Endothelial cell of umbilical vein (primary cell): ENCODE results near the gene FKBP6. TPM values are rescaled to one million over a fixed set of nuclear protein-coding genes. Genes with fewer than 3 reads are reported as not detected.

ENCODE experiments used
- BruUV-seq: library from RNA; stranded (reverse); fragments of 400-500 nt; replicated peaks from 2 replicates; lab custom pipeline; 2021; lab: Mats Ljungman, UMichigan
- CTCF ChIA-PET: fragments of 300-600, 350-600 bp; sonication (Branson Sonifier 250); formaldehyde crosslinking; loops from one replicate; lab custom pipeline; 2021; ENCODE audit warnings: antibody characterized with exemption, inconsistent platforms; lab: Charles Lee
- POLR2A ChIA-PET: fragments of 300-600, 350-600 bp; sonication (Branson Sonifier 250); formaldehyde crosslinking; loops from one replicate; lab custom pipeline; 2021; ENCODE audit warnings: antibody characterized with exemption, inconsistent platforms; lab: Charles Lee
- DNase-seq: peaks from one replicate; pipeline ENCODE4 v3.0.0-alpha.2; 2011; ENCODE audit warnings: low read depth, low spot score
- FAIRE-seq: peaks from 2 replicates; lab custom pipeline; 2011; peaks lifted over from hg19 to GRCh38; lab: Jason Lieb, UNC
- H2AFZ ChIP-seq: 2 replicates; pipeline ENCODE4 v1.6.0; 2012; ENCODE audit warnings: low read depth, low read length, control low read depth, inconsistent platforms
- H3K27ac ChIP-seq: 2 replicates; pipeline ENCODE4 v1.5.1; 2011; ENCODE audit warnings: low read depth, mild to moderate bottlenecking, control low read depth, low read length, moderate library complexity; ENCODE audit not compliant: insufficient read depth
- H3K27me3 ChIP-seq, 2 experiments: 2 replicates each; pipeline versions ENCODE4 v1.6.0 to v1.6.1; 2011; ENCODE audit warnings: low read length in 2 of 2, mixed read lengths in 1 of 2; ENCODE audit not compliant: control insufficient read depth in 2 of 2, insufficient read depth in 2 of 2
- H3K36me3 ChIP-seq, 2 experiments: 2 replicates in 1 of 2; 3 replicates in 1 of 2; pipeline ENCODE4 v1.5.1; 2011; ENCODE audit warnings: low read length in 2 of 2, mild to moderate bottlenecking in 1 of 2, moderate library complexity in 1 of 2; ENCODE audit not compliant: control insufficient read depth in 2 of 2, insufficient read depth in 2 of 2; ENCODE audit errors: extremely low read depth in 1 of 2
- H3K4me1 ChIP-seq: 3 replicates; pipeline ENCODE4 v1.5.1; 2011; ENCODE audit warnings: mild to moderate bottlenecking, low read length; ENCODE audit not compliant: control insufficient read depth, insufficient read depth; ENCODE audit errors: extremely low read depth
- H3K4me2 ChIP-seq: 2 replicates; pipeline ENCODE4 v1.6.1; 2011; ENCODE audit warnings: low read length, control low read depth, mixed read lengths; ENCODE audit not compliant: insufficient read depth
- H3K4me3 ChIP-seq, 3 experiments: fragments of 200-600 bp in 1 of 3; sonication (generic), shearing (Covaris generic) in 1 of 3; replicated peaks in 1 of 3; 2 replicates each; pipeline ENCODE4 v1.5.1; 2011 to 2016; ENCODE audit warnings: control low read depth in 3 of 3, low read length in 3 of 3, mild to moderate bottlenecking in 2 of 3, inconsistent platforms in 1 of 3, low read depth in 1 of 3, moderate library complexity in 1 of 3; ENCODE audit not compliant: insufficient read depth in 1 of 3
- H3K79me2 ChIP-seq: 2 replicates; pipeline ENCODE4 v1.6.0; 2012; ENCODE audit warnings: low read length, inconsistent platforms; ENCODE audit not compliant: control insufficient read depth, insufficient read depth
- H3K9ac ChIP-seq: replicated peaks from 2 replicates; pipeline ENCODE3; 2011; ENCODE audit warnings: low read length, control low read depth; ENCODE audit not compliant: insufficient read depth; ENCODE audit errors: extremely low read depth
- H3K9me1 ChIP-seq: replicated peaks from 3 replicates; pipeline ENCODE4 v1.6.0; 2011; ENCODE audit warnings: mild to moderate bottlenecking, low read length; ENCODE audit not compliant: control insufficient read depth, insufficient read depth; ENCODE audit errors: extremely low read depth
- H3K9me3 ChIP-seq: replicated peaks from 2 replicates; pipeline ENCODE4 v1.5.1; 2012; ENCODE audit warnings: low read length, inconsistent platforms; ENCODE audit not compliant: control insufficient read depth, insufficient read depth
- H4K20me1 ChIP-seq: replicated peaks from 2 replicates; pipeline ENCODE3; 2011; ENCODE audit warnings: mild to moderate bottlenecking, low read length; ENCODE audit not compliant: control insufficient read depth, insufficient read depth; ENCODE audit errors: extremely low read depth
- EZH2 ChIP-seq: IDR thresholded peaks from 2 replicates; pipeline ENCODE4 v1.6.1; 2012; ENCODE audit warnings: borderline replicate concordance, low read depth, mild to moderate bottlenecking, moderate library complexity, low read length, inconsistent platforms; ENCODE audit not compliant: severe bottlenecking
- FOS ChIP-seq: IDR thresholded peaks from 2 replicates; pipeline ENCODE4 v1.6.1; 2011; ENCODE audit warnings: mild to moderate bottlenecking, low read length, moderate library complexity, borderline replicate concordance; ENCODE audit not compliant: insufficient read depth
- GATA2 ChIP-seq: IDR thresholded peaks from 2 replicates; pipeline ENCODE4 v1.7.0; 2011; ENCODE audit warnings: low read depth, mild to moderate bottlenecking, moderate library complexity, mixed read lengths, low read length; ENCODE audit not compliant: insufficient read length, insufficient read depth
- JUN ChIP-seq: IDR thresholded peaks from 2 replicates; pipeline ENCODE4 v1.6.1; 2011; ENCODE audit warnings: borderline replicate concordance, low read depth; ENCODE audit not compliant: insufficient read length, insufficient read depth
- MYC ChIP-seq: IDR thresholded peaks from one replicate; pipeline ENCODE4 v1.6.1; 2011; ENCODE audit warnings: mild to moderate bottlenecking, low read depth, low read length
- POLR2A ChIP-seq: IDR thresholded peaks from 2 replicates; pipeline ENCODE4 v1.6.1; 2012; ENCODE audit warnings: low read depth, mild to moderate bottlenecking, control low read depth, low read length
- POLR2AphosphoS5 ChIP-seq: IDR thresholded peaks from 2 replicates; pipeline ENCODE4 v1.6.1; 2012; ENCODE audit warnings: low read depth, mild to moderate bottlenecking, control low read depth, low read length, moderate library complexity; ENCODE audit not compliant: insufficient read depth
- dilution Hi-C: fragments of 300-500 bp; cut with MboI; formaldehyde crosslinking; loops from one replicate; pipeline ENCODE4 v1.15.0; 2019; ENCODE audit warnings: low sequenced_read_pairs; ENCODE audit not compliant: extremely low pct_ligation_motif_present
- intact Hi-C: fragments of 100-400 bp; cut with micrococcal nuclease; formaldehyde crosslinking; loops from one replicate; pipeline ENCODE4 v1.10.0; 2022
- polyA plus RNA-seq, 4 experiments: library from polyadenylated mRNA; depleted of rRNA in 3 of 4; stranded (reverse) in 3 of 4; unstranded in 1 of 4; fragments of >200 nt; gene quantifications; 2 replicates each; pipeline versions ENCODE4 v1.2.1 to v1.2.3, GENCODE V29; 2011 to 2012; ENCODE audit warnings: missing spikeins in 1 of 4
- total RNA-seq: library from RNA; stranded (reverse); gene quantifications from 2 replicates; pipeline ENCODE4 v1.2.3, GENCODE V29; 2021
- TF ChIP-seq, protein P1 (sequence below): IDR thresholded peaks from 2 replicates; pipeline ENCODE4 v1.6.1; 2011; ENCODE audit not compliant: insufficient read depth, insufficient read length
- TF ChIP-seq, protein P2 (sequence below), 2 donors: IDR thresholded peaks; 1 replicate in 1 of 2; 2 replicates in 1 of 2; pipeline ENCODE4 v1.5.1; 2011; ENCODE audit warnings: low read length in 2 of 2, mild to moderate bottlenecking in 2 of 2, moderate library complexity in 2 of 2, control low read depth in 1 of 2, inconsistent platforms in 1 of 2, low read depth in 1 of 2; ENCODE audit not compliant: insufficient read depth in 1 of 2; ENCODE audit errors: extremely low read depth in 1 of 2

FKBP6 gene
- total and polyA plus RNA-seq, 2 donors (not counting 3 experiments of a cell fraction or from before 2014, with no cell fraction given), result 0.04 TPM; not detected in 1

DNA sequence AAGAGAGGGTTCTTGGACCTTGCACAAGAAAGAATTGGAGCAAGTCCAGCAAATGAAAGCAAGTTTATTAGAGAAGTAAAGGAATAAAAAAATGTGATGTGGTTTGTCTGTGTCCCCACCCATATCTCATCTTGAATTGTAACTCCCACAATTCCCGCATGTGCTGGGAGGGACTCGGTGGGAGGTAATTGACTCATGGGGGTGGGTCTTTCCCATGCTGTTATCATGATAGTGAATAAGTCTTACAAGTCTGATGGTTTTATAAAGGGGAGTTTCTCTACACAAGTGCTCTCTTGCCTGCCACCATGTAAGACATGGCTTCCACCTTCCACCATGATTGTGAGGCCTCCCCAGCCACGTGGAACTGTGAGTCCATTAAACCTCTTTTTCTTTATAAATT is 66.5 kb downstream of the FKBP6 start:
- Histone ChIP-seq H3K4me2 (no peak overlapping the region), H4K20me1 (no peaks in the 10 kb centered on the region), H3K9me1 (no peaks in the 10 kb centered on the region), H3K4me1 (no peaks in the 10 kb centered on the region), H3K36me3 (no peaks in the 10 kb centered on the region), H3K27ac (no peak overlapping the region), H3K27me3 (no peaks in the 10 kb centered on the region), H3K79me2 (no peaks in the 10 kb centered on the region), H2AFZ (no peak overlapping the region), H3K9ac (no peak overlapping the region), H3K4me3 (no peak overlapping the region), H3K9me3 (no peaks in the 10 kb centered on the region)
- FAIRE-seq, result no peak
- TF ChIP-seq MYC, result no peak
- TF ChIP-seq JUN, result no peak
- no peak for TF ChIP-seq EZH2
- TF ChIP-seq, protein P1, sequence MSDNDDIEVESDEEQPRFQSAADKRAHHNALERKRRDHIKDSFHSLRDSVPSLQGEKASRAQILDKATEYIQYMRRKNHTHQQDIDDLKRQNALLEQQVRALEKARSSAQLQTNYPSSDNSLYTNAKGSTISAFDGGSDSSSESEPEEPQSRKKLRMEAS, result no peak
- TF ChIP-seq FOS, result no peak
- TF ChIP-seq, protein P2, sequence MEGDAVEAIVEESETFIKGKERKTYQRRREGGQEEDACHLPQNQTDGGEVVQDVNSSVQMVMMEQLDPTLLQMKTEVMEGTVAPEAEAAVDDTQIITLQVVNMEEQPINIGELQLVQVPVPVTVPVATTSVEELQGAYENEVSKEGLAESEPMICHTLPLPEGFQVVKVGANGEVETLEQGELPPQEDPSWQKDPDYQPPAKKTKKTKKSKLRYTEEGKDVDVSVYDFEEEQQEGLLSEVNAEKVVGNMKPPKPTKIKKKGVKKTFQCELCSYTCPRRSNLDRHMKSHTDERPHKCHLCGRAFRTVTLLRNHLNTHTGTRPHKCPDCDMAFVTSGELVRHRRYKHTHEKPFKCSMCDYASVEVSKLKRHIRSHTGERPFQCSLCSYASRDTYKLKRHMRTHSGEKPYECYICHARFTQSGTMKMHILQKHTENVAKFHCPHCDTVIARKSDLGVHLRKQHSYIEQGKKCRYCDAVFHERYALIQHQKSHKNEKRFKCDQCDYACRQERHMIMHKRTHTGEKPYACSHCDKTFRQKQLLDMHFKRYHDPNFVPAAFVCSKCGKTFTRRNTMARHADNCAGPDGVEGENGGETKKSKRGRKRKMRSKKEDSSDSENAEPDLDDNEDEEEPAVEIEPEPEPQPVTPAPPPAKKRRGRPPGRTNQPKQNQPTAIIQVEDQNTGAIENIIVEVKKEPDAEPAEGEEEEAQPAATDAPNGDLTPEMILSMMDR (IDR thresholded peaks at IDR 0.05; ENCODE audit: extremely low read depth in 1 of 2, insufficient read depth in 1 of 2, low read depth in 1 of 2, low read length in 2 of 2), result no peak
- no peak for TF ChIP-seq POLR2AphosphoS5
- TF ChIP-seq POLR2A, result no peak
- no peak for TF ChIP-seq GATA2
- ChIA-PET POLR2A (no interaction called here), CTCF (interaction anchor here (1.4 kb wide), 1 partner anchor 11 kb away, joined by 3 read pairs; no protein-coding TSS in a partner anchor)
- BruUV-seq, result no TSS peak
- no peak for DNase-seq
- intact Hi-C loops (no loop called here), dilution Hi-C loops (no loop called here)
